HG02610 (cell line): ENCODE measurements around the gene ARVCF.

Experiments used
- ATAC-seq: cut with Tn5 transposase; IDR thresholded peaks from one replicate; pipeline ENCODE4 v1.9.1; 2021; ENCODE audit warnings: mild to moderate bottlenecking, moderate library complexity; ENCODE audit not compliant: unreplicated experiment

ARVCF gene

GRCh38 chr22:20053407-20054033 is 36.9 kb upstream of the ARVCF start:
- no peak for ATAC-seq

GRCh38 chr22:20052309-20053259 is 36.0 kb upstream of the ARVCF start:
- no peak for ATAC-seq

GRCh38 chr22:20051927-20052308 is 35.3 kb upstream of the ARVCF start:
- ATAC-seq = no peak

GRCh38 chr22:20046730-20047129 is 30.1 kb upstream of the ARVCF start:
- no peak for ATAC-seq

GRCh38 chr22:20044495-20045151 is 28.0 kb upstream of the ARVCF start:
- ATAC-seq = no peak

GRCh38 chr22:20043997-20044342 is 27.3 kb upstream of the ARVCF start:
- no peak for ATAC-seq

- no peak for ATAC-seq
Observed at GRCh38 chr22:20043057-20043996, 26.7 kb upstream of the ARVCF start.

GRCh38 chr22:20040327-20041200 is 23.9 kb upstream of the ARVCF start:
- ATAC-seq = no peak

GRCh38 chr22:20039683-20040325 is 23.2 kb upstream of the ARVCF start:
- ATAC-seq = no peak

GRCh38 chr22:20038574-20038973 is 22.0 kb upstream of the ARVCF start:
- ATAC-seq = no peak

GRCh38 chr22:20037419-20037818 is 20.8 kb upstream of the ARVCF start:
- ATAC-seq = peak; percentile 61

- ATAC-seq = no peak
Observed at GRCh38 chr22:20036535-20037392, 20.1 kb upstream of the ARVCF start.

- ATAC-seq = no peak
Observed at GRCh38 chr22:20036084-20036482, 19.5 kb upstream of the ARVCF start.

- ATAC-seq = no peak
Observed at GRCh38 chr22:20035375-20036083, 18.9 kb upstream of the ARVCF start.

- ATAC-seq = no peak
Observed at GRCh38 chr22:20034143-20034542, 17.5 kb upstream of the ARVCF start.

- ATAC-seq = no peak
Observed at GRCh38 chr22:20033045-20033706, 16.6 kb upstream of the ARVCF start.

GRCh38 chr22:20032407-20032991 is 15.9 kb upstream of the ARVCF start:
- ATAC-seq = no peak
